Islet of Langerhans (tissue), 1 donor: Measurements from ENCODE around the gene SUGP1.

ENCODE experiments used
- FAIRE-seq: peaks from one replicate; lab custom pipeline; 2011; peaks lifted over from hg19 to GRCh38; lab: Jason Lieb, UNC

The SUGP1 gene

DNA sequence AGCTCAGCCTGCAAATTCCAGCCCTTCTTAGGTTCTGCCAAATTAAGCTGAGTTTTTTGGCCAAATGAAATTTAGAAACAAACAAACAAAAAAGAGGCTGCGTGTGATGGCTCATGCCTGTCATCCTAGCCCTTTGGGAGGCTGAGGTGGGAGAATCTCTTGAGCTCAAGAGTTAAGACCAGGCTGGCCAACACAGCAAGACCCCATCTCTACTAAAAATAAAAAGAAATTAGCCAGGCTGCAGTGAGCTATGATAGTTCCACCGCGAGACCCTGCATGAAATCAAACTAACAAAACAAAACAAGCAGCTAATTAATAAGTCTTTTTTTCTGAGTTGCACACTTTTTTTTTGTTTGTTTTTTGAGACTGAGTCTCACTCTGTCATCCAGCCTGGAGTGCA is 90.6 kb downstream of the SUGP1 start:
- FAIRE-seq, result no peak

- FAIRE-seq, result no peak
Measured at GRCh38 chr19:19227217-19227616, 93.1 kb downstream of the SUGP1 start.

DNA sequence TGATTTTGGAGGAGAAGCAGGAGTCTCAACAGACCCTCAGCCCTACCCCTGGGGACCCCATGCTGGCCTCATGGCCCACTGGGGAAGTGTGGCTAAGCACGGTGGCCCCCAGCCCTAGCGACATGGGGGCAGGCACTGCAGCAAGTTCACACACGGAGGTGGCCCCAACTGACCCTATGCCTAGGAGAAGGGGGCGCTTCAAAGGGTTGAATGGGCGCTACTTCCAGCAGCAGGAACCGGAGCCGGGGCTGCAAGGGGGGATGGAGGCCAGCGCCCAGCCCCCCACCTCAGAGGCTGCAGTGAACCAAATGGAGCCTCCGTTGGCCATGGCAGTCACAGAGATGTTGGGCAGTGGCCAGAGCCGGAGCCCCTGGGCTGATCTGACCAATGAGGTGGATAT is 93.6 kb downstream of the SUGP1 start:
- FAIRE-seq, result no peak

DNA sequence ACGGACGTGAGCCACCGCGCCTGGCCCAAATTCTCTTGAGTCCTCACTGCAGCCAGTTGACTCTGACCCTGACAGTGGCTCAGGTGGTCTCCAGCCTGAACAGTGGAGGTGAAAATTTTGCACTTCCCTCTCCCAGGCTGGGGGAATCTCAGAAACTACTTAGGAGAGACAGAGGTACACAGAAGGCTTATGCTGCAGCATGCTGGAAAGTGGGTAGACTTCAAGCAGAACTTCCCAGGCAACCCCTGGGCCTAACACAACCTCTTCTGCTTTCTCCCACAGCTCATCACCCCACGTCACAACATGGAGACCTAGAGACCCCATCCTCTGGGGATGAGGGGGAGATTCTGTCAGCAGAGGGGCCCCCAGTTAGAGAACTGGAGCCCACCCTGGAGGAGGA is 94.1 kb downstream of the SUGP1 start:
- FAIRE-seq, result no peak
